Small intestine (tissue), 7 donors: ENCODE data around the gene PRKACB. TPM values are rescaled to one million over a fixed set of nuclear protein-coding genes. Genes with fewer than 3 reads are reported as not detected.

Source experiments
- DNase-seq, 2 donors: peaks; one replicate each; pipeline versions ENCODE4 v3.0.0 to v3.0.0-alpha.2; 2013
- FAIRE-seq: peaks from 2 replicates; lab custom pipeline; 2012; peaks lifted over from hg19 to GRCh38; lab: Jason Lieb, UNC
- H3K27ac ChIP-seq, 3 donors: one replicate each; pipeline ENCODE4 v1.5.1; 2013; ENCODE audit warnings: low read length in 2 of 3, mild to moderate bottlenecking in 2 of 3, control low read depth in 1 of 3, inconsistent platforms in 1 of 3, low read depth in 1 of 3, moderate library complexity in 1 of 3
- H3K27me3 ChIP-seq, 3 donors: one replicate each; pipeline ENCODE4 v1.6.1; 2013; ENCODE audit warnings: low read length in 3 of 3, inconsistent platforms in 1 of 3; ENCODE audit not compliant: control insufficient read depth in 3 of 3, insufficient read depth in 3 of 3
- H3K36me3 ChIP-seq, 3 donors: one replicate each; pipeline ENCODE4 v1.6.1; 2013; ENCODE audit warnings: low read length in 3 of 3, inconsistent platforms in 1 of 3, low read depth in 1 of 3, mild to moderate bottlenecking in 1 of 3, moderate library complexity in 1 of 3; ENCODE audit not compliant: control insufficient read depth in 3 of 3, insufficient read depth in 2 of 3
- H3K4me1 ChIP-seq, 3 donors: one replicate each; pipeline ENCODE4 v1.6.1; 2013; ENCODE audit warnings: low read length in 2 of 3, inconsistent platforms in 1 of 3, low read depth in 1 of 3, mild to moderate bottlenecking in 1 of 3, moderate library complexity in 1 of 3; ENCODE audit not compliant: control insufficient read depth in 3 of 3, insufficient read depth in 2 of 3
- H3K4me3 ChIP-seq, 3 donors: one replicate each; pipeline ENCODE4 v1.5.1; 2013; ENCODE audit warnings: low read length in 3 of 3, control low read depth in 1 of 3, inconsistent platforms in 1 of 3, low read depth in 1 of 3, mild to moderate bottlenecking in 1 of 3, moderate library complexity in 1 of 3
- H3K9me3 ChIP-seq, 2 donors: one replicate each; pipeline ENCODE4 v1.6.1; 2013; ENCODE audit warnings: low read depth in 1 of 2, low read length in 1 of 2; ENCODE audit not compliant: control insufficient read depth in 2 of 2, insufficient read depth in 1 of 2
- WGBS, 3 donors: extraction: QIAGEN DNeasy Blood & Tissue Kit; methylation state at CpG; one replicate each; pipeline ENCODE4 v1.1.7; 2013; 5-methylcytosine and 5-hydroxymethylcytosine counted together
- polyA plus RNA-seq, 4 donors: library from polyadenylated mRNA; stranded (reverse) in 3 of 4; unstranded in 1 of 4; fragments of 200-250 nt in 3 of 4; fragments of 120-200 nt in 1 of 4; gene quantifications; one replicate each; pipeline versions ENCODE4 v1.2.1 to v1.2.3, GENCODE V29; 2013
- donor health status: healthy with polysubstance abuse.
- donor health status: control.
- donor health status: control.
- donor health status: Bipolar disorder and iron deficiency.
- donor health status: healthy.

Gene PRKACB
- polyA plus RNA-seq, 4 donors: 1.8 to 29.4 (median 7.3) TPM

GRCh38 chr1:84266748-84267147 is 122.7 kb downstream of the PRKACB start:
- WGBS, 3 donors: 0 to 6% (median 0%) methylated on average over 1 of the region's 1 CpG
- FAIRE-seq: no peak

GRCh38 chr1:84267476-84267875 is 123.4 kb downstream of the PRKACB start:
- peak overlapping the region in 2 of 3 donors; percentile 50 to 62 for H3K27ac ChIP-seq
- H3K27me3 ChIP-seq: no peaks in the 10 kb centered on the region
- H3K4me3 ChIP-seq: no peak overlapping the region
- DNase-seq (peak in 1 of 2 donors; percentile 18), FAIRE-seq (no peak)
- H3K4me1 ChIP-seq: peaks cover 7 to 36% (median 12%) of the 10 kb centered on the region in 3 donors
- H3K36me3 ChIP-seq: no peaks in the 10 kb centered on the region
- H3K9me3 ChIP-seq: no peaks in the 10 kb centered on the region

More at GRCh38 chr1:84266748-84267147, 122.7 kb downstream of the PRKACB start:
- no peaks in the 10 kb centered on the region for H3K36me3 ChIP-seq
- H3K9me3 ChIP-seq: no peaks in the 10 kb centered on the region
- no peak overlapping the region for H3K4me3 ChIP-seq
- peak; percentile 37 to 72 for DNase-seq
- peaks cover 7 to 30% (median 10%) of the 10 kb centered on the region in 3 donors for H3K4me1 ChIP-seq
- no peaks in the 10 kb centered on the region for H3K27me3 ChIP-seq
- peak overlapping the region in 2 of 3 donors; percentile 50 to 62 for H3K27ac ChIP-seq

GRCh38 chr1:84268346-84268745 is 124.3 kb downstream of the PRKACB start:
- H3K27ac ChIP-seq: no peak overlapping the region
- H3K4me1 ChIP-seq: peaks cover 10 to 36% (median 12%) of the 10 kb centered on the region in 3 donors
- H3K36me3 ChIP-seq: no peaks in the 10 kb centered on the region
- H3K27me3 ChIP-seq: no peaks in the 10 kb centered on the region
- no peak overlapping the region for H3K4me3 ChIP-seq
- FAIRE-seq (no peak), DNase-seq (peak in 1 of 2 donors; percentile 40)
- H3K9me3 ChIP-seq: no peaks in the 10 kb centered on the region
- WGBS, 3 donors: 91 to 95% (median 95%) methylated on average over 1 of the region's 1 CpG

- Histone ChIP-seq H3K4me1 (peaks cover 10 to 36% (median 12%) of the 10 kb centered on the region in 3 donors), H3K36me3 (no peaks in the 10 kb centered on the region), H3K9me3 (no peaks in the 10 kb centered on the region), H3K4me3 (no peak overlapping the region), H3K27me3 (no peaks in the 10 kb centered on the region), H3K27ac (peak overlapping the region in 2 of 3 donors; percentile 52 to 64)
- WGBS, 3 donors: 8 to 57% (median 23%) methylated on average over 2 of the region's 2 CpGs
- FAIRE-seq (no peak), DNase-seq (peak; percentile 81 to 89)
These were observed 125.2 kb downstream of the PRKACB start for GRCh38 chr1:84269306-84269705.

- no peak for FAIRE-seq
- peaks cover 6 to 36% (median 12%) of the 10 kb centered on the region in 3 donors for H3K4me1 ChIP-seq
- H3K4me3 ChIP-seq: no peak overlapping the region
- no peaks in the 10 kb centered on the region for H3K36me3 ChIP-seq
- DNase-seq: peak; percentile 41 to 54
- H3K27me3 ChIP-seq: no peaks in the 10 kb centered on the region
- 26 to 41% (median 28%) methylated on average over 6 of the region's 6 CpGs for WGBS, 3 donors
- H3K9me3 ChIP-seq: no peaks in the 10 kb centered on the region
- H3K27ac ChIP-seq: peak overlapping the region; percentile 77 to 91 (median 85)
These were observed 127.5 kb downstream of the PRKACB start for GRCh38 chr1:84271441-84272151.

GRCh38 chr1:84272401-84272800 is 128.3 kb downstream of the PRKACB start:
- WGBS, 3 donors: 3 to 67% (median 18%) methylated on average over 1 of the region's 1 CpG
- Histone ChIP-seq H3K36me3 (no peaks in the 10 kb centered on the region), H3K9me3 (no peaks in the 10 kb centered on the region), H3K27ac (peak overlapping the region; percentile 52 to 85 (median 64)), H3K27me3 (no peaks in the 10 kb centered on the region), H3K4me3 (no peak overlapping the region), H3K4me1 (peaks cover 5 to 31% (median 9%) of the 10 kb centered on the region in 3 donors)
- FAIRE-seq (peak; percentile 5), DNase-seq (peak; percentile 87 to 94)

- Histone ChIP-seq H3K27ac (no peak overlapping the region), H3K36me3 (no peaks in the 10 kb centered on the region), H3K4me3 (no peak overlapping the region), H3K27me3 (no peaks in the 10 kb centered on the region), H3K4me1 (peaks cover 0 to 3% (median 2%) of the 10 kb centered on the region in 3 donors), H3K9me3 (no peaks in the 10 kb centered on the region)
- DNase-seq (no peak), FAIRE-seq (no peak)
- 97 to 100% (median 98%) methylated on average over 1 of the region's 1 CpG for WGBS, 3 donors
These were observed 133.4 kb downstream of the PRKACB start for GRCh38 chr1:84277343-84278059.

- Histone ChIP-seq H3K4me3 (no peak overlapping the region), H3K27me3 (no peaks in the 10 kb centered on the region), H3K36me3 (no peaks in the 10 kb centered on the region), H3K4me1 (peaks cover 0 to 3% (median 0%) of the 10 kb centered on the region in 3 donors), H3K27ac (no peak overlapping the region), H3K9me3 (no peaks in the 10 kb centered on the region)
- WGBS, 3 donors: 43 to 51% (median 50%) methylated on average over 7 of the region's 7 CpGs
- FAIRE-seq: no peak
- peak in 1 of 2 donors; percentile 40 for DNase-seq
These were observed 134.8 kb downstream of the PRKACB start for GRCh38 chr1:84278905-84279304.
